Hematopoietic multipotent progenitor cell treated with erythropoietin and hydrocortisone succinate and interleukin-3 and kit ligand, for 15 days (in vitro differentiated cells): Measurements from ENCODE around the gene FKRP.

Source experiments
- DNase-seq: peaks from one replicate; pipeline ENCODE4 v3.0.0-alpha.2; 2015; ENCODE audit warnings: low spot score

FKRP gene

DNA sequence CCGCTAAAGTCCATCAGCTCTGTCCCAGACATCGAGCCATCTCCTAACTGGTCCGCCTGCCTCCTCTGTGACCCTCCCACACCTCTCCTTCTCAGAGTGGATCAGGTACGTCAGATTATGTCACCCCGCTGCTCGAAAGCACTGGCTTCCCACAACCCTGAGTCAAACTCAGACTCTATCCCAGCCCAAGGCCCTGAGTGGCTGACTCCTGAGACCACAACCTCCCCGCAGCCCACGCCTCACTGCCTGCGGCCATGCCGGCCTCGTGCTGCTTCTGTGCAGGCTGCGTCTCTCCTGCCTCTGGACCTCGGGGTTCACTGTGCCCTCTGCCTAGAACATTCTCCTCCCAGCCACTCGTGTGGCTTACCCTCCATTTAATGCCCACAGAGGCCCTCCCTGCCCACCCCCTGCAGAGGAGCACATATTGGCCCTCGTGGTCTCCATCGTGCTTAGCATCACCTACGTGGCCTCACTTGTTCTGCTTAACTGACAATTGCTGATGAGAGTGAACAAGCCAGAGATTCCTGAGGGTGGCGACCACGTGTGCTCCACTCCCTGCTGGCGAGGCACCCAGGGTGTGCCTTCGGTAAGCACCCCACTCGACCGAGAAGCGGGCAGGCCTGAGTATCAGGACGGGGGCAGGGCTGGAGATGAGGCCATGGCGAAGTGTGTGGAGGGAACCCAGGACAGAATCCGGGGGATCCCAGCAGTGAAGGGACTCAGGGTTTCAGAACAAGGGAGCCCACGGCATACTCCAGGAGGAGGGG, 13.5 kb upstream of the FKRP start:
- no peak for DNase-seq

DNA sequence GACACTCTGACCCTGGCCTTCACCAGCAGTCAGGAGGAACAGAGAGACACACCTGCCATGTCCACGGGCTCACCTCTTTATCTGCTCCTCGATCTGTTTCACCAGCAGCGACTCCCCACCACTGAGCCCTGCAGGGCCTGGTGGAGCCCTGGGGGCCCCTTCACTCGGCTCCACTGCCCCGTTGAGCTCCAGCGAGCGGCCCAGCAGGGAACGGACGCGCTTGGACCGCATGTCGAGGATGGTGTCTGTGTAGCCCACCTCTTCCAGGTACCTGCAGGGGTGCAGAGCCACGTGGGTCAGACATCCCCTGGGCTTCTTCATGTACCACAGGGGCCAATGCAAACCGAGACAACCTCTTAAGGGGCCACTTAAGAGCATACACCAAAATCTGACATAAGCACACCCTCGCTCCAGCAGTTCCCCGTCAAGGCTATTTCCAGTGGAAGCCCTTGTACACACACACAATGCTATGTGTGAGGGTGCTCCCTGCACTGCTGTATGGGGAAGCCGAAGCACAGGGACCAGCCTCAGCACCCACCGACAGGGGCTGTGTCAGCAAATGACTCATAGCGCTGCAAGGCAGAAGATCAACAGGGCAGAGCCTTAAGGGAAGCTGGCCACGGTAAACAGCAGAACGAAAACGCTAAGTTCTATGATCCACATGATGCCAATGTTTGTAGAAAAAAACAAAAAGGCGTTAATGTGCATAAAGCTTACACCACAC, 12.7 kb upstream of the FKRP start:
- no peak for DNase-seq

DNA sequence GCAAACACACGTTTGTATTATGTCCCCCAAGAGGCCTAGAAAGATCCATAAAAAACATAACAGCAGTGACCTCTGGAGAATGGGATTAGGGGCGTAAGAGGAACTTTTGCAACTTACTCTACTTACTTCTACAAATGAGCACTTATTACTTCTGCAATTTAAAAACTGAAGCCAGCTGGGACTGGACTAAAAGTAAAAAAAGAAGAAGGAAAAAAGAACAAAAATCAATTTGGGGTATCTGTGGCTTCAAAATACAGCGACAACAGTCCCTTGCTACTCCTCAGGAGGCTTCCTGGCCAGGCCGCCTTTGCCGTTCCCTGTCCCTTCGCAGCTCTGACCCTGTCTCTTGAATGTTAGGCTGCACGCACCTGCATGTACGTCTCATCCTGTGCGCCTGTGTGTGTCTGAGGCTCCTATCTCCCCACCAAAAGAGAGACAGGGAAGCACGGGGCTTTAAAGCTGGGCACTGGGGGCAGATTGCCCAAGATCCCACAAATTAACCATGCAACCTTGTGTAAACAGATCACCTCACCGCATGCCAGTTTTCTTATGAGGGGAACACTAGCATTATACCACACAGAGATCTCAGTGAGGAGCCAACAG, 12.1 kb upstream of the FKRP start:
- no peak for DNase-seq

DNA sequence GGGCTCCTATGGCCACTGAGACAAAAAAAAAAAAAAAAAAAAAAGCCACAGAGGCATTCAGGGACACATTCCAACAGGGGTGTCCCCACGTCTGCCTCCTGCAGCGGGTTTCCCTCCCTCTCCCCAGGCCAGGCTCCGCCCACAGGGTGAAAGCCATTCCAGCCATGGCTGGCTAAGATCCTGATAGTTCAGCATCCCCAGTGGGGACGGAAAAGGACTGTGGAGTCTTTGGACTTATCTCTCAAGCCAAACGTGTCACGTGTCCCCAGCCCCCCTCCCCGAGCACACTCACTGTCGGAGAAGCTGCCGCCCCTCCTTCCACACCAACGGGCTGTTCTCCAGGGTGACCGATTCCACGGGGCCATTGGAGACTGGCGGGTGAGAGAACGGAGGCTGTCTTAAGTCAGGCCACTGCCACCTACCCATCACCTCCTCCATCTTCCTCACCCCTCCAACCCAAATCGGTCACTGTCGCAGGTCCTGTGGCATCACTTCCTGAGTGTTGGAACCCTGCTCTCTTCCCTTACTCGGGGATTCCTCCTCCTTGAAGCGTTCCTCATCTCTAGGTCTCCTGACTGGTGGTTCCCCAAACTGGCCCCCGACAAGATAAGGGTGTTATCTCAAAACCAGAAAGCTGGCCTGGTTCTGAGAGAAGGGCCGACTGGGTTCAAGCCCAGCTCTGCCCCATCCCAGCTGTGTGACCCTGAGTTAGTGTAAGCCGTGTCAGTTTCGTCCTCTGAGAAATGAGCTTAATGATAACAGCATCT, 9.1 kb upstream of the FKRP start:
- DNase-seq = peak; percentile 65

DNA sequence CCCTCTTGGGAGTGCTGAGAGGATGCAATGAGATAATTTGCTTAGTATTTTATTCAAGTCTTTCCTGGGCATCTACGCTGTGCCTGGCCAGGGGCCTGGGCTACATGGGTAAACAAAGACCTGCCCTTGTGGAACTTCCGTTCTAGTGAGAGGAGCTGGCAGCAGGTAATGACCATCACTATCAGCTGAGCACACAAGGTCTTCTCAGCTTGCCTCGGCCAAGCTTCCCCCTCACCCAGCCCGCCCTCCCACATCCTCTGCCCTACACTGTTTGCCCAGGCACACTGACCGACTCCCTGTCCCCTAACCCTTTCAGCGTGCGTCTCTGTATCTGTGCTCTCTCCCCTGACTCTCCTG, 8.6 kb upstream of the FKRP start:
- DNase-seq = no peak

DNA sequence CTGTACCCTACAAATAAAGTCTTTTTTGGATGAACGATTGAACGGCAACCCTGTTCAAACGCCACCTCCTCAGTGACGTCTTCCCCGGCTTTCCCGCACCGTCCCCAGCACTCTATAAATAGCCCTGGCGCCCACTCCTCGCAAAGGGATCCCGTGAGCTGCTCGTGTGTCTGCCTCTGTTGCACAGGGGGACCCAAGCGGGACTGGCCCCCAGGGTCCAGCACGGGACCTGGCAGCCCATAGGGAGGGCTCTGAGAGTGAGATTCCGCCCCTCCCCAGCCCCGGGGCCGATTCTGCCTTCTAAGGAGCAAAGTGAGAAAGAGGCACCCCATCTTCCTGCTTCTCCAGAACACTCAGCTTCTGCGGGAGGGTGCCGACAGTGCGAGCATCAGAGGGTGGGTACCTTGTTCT, 8.1 kb upstream of the FKRP start:
- no peak for DNase-seq

DNA sequence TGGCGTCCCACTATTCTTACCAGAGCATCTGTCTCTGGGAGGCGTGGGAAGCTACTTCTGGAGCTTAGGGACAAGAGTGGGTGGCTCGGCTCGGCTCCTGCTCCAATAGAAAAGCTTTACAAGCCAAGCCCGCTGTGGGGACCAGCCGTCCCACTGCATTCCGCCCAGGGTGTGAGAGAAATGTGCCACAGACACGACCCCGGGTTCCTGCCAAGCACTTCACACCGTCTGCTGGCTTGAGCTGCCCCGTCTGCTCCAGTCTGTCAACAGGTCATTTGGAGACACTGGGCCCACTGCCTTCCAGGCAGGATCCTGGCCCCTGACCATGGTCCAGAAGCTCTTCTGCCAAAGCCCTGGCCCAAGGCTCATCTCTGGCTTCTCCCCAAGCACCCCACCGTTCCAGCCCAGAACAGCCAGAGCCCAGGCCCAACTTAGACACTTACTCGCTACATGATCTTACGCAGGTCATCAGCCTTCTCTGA, 6.5 kb upstream of the FKRP start:
- no peak for DNase-seq

DNA sequence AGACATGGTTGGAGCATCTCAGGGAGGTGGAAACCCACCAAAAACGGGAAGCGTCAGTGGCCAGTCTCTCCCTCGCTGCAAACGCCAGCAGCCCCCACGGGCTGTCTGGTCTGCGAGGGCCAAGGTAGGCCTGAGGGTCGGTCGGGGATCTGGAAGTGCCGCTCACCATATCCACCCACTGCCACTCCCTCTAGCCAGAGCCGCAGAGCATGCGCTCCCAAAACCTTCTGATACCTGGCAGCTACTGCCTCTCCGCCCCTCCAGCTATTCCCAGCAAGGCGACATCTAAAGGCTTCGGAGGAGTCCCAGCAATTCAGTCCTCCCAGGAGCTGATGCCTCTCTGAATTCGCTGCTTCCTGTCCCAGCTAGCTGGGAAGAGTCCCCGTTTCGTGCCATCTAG, 4.4 kb upstream of the FKRP start:
- DNase-seq = no peak

DNA sequence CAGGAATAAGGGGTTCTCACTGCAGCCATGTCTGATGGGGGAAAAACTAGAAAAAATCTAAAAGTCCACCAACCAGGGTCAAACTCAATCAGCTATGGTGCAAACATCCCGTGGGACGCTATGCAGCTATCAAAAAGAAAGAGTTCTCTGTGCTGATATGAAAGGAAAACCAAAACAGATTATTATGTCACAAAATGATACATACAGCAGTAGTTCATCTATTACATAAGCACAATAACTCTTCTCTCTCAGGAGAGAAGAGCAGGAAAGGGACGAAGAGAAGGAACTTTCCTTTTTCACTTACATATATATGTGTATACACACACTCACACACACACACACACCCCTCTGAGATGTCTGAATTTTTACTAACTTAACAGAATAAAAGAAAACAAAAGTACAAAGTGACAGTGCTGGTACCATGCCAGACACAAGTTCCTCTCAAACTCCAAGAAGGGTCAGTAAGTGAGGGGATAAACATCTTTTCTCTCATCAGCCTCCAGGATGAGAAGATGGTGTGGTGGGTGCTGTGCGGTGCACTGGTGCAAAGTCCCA, 2.9 kb upstream of the FKRP start:
- DNase-seq = no peak

DNA sequence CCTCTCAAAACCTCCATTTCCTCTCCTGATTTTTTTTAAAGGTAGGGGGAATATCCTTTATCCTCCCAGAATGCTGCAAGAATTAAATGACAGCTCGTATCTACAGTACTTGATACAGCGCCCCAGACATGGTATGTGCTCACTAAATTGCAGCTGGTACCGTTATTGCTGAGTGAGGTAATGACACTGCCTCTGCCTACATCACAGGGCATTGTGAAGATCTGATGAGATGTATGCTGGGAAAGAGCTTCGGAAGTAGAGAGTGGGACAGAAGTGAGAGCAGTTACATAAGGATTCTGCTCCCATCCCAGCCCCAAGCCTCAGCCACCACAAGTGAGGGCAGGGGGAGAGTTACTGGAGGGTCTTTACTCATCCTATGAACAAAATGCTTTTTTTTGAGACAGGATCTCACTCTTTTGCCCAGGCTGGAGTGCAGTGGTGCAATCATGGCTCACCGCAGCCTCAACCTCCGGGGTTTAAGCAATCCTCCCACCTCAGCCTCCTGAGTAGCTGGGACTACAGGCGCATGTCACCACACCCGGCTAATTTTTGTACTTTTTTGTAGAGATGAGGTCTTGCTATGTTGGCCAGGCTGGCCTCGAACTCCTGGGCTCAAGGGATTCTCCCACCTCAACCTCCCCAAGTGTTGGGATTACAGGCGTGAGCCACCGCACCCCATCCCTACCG, 1.7 kb upstream of the FKRP start:
- no peak for DNase-seq

DNA sequence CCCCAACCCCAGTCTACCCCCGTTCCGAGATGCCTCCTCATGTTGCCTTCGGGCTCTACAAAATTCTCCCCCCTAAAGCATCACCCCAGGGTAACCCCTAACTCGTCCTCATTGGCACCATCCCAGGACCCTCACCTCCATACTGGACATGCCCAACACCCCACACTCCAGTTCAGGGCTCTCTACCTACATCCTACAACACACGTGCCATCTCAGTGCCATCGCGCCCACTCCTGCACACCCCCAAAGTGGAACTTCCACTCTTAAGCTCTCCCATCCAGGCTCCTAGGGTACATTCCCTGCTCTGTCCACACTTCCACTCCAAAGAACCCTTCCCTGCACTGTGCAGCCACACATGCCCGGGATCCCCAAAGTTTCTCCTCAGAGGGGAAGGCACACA, 827 bp upstream of the FKRP start:
- DNase-seq = no peak

DNA sequence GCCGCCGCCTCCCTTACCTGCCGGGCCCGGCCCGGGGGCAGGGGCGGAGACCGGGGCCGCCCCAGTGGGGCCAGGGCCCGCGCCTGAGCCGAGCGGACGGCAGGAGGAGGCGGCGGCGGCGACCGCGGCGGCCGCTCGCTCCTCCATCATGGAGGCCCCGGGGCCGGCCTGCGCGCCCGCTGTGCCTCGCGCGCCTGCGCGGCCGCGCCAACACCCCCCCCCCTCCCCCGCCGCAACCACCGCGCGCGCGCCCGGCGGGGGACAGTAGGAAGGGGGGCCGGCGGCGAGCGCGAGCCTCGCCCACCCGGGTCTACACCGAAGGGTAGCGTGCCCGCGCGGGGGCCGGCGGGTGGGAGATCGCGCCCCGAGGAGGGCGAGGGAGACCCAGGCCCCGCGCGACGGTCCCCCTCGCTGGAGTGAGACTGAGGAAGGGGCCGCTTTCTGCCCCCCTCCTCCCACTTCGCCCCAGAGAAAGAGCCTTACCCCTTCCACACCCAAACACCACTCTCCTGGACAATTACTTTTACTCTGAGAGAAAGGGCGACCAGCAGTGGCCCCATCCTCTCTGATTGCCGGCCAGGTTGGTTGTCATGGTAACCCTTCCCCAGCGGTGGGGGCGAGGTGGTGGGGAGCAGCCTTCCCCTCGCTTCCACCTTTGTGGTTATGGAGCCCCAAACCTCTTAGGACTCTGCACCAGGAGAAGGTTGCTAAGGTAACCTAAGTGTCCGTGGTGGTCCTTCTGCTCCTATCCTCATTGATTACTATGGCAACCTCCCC, 612 bp downstream of the FKRP start, which contains the start of gene STRN4:
TSS of gene STRN4 (minus strand) at position 170 of the 777 bp plus-strand sequence. CDS start at position 150, 20 bp downstream.
- DNase-seq = peak; percentile 69

DNA sequence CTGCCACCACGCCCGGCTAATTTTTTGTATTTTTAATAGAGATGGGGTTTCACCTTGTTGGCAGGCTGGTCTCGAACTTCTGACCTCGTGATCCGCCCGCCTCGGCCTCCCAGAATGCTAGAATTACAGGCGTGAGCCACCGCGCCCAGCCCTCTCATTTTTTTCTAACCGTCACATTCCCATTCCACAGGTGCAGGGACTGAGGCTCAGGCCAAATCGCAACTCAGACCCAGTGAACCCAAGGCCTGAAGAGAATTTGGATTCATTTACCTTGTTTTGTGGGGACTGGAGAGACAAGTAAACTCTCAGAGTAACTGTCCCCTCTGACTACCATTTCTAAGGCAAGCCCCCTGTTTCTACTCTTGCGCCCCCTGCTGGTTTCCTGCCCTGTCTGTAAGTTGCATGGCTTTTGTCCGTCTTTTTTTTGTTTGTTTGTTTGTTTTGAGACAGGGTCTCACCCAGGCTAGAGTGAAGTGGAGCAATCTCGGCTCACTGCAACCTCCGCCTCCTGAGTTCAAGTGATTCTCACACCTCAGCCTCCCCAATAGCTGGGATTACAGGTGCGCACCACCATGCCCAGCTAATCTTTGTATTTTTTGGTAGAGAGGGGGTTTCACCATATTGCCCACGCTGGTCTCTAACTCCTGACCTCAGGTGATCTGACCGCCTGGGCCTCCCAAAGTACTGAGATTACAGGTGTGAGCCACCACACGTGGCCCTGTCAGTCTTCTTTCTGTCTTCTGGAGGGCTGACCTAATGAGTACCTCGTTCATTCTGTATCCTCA, 2.7 kb downstream of the FKRP start:
- peak; percentile 77 for DNase-seq

DNA sequence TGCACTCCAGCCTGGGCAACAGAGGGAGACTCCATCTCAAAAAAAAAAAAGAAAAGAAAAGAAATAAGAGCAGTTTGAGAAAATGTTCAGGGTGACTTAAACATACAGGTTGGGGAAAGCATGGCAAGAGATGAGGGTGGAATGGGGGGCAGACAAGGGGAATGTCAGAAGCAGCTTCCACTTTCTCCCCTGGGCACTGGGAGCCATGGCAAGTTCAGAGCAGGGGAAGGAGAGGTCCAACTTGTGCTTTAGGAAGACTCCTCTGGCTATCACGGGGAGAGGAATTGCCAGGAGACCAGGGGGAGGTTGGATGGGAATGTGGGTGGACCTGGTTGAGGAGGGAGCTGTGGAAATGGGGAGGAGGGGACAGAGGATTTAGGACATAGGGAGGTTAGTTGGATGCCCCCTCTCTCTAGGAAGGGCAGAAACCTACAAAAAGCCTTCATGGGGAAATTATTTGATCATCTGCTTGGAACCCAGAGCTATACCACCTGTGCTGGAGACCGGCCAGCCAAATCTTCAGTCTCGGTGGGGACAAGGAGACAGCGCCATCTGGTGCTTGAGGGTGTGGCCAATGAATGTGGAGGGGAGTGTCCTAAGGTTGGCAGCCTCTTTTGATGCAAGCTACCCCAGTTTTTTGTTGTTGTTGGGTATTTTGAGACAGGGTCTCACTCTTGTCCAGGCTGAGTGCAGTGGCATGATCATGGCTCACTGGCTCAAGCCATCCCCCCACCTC, 7.7 kb downstream of the FKRP start:
- DNase-seq = peak; percentile 76

DNA sequence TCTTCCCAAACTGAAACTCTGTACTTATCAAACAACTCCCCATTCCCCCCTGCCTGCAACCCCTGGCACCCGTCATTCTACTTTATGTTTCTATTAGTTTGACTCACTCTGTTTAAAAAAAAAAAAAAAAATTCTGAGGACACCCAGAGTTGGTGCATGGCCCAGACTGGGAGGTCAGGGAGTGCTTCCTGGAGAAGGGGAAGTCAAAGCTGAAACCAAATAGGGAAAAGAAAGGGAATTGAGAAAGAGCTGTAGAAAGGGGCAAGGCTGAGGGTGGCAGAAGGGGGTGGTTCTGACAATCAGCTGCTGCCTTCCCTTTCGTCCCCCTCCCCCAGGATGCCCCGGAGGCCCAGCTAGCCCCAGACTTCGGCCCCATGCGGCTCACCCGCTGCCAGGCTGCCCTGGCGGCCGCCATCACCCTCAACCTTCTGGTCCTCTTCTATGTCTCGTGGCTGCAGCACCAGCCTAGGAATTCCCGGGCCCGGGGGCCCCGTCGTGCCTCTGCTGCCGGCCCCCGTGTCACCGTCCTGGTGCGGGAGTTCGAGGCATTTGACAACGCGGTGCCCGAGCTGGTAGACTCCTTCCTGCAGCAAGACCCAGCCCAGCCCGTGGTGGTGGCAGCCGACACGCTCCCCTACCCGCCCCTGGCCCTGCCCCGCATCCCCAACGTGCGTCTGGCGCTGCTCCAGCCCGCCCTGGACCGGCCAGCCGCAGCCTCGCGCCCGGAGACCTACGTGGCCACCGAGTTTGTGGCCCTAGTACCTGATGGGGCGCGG, 9.4 kb downstream of the FKRP start:
- DNase-seq = no peak

DNA sequence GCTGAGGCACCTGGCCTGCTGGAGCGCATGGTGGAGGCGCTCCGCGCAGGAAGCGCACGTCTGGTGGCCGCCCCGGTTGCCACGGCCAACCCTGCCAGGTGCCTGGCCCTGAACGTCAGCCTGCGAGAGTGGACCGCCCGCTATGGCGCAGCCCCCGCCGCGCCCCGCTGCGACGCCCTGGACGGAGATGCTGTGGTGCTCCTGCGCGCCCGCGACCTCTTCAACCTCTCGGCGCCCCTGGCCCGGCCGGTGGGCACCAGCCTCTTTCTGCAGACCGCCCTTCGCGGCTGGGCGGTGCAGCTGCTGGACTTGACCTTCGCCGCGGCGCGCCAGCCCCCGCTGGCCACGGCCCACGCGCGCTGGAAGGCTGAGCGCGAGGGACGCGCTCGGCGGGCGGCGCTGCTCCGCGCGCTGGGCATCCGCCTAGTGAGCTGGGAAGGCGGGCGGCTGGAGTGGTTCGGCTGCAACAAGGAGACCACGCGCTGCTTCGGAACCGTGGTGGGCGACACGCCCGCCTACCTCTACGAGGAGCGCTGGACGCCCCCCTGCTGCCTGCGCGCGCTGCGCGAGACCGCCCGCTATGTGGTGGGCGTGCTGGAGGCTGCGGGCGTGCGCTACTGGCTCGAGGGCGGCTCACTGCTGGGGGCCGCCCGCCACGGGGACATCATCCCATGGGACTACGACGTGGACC, 10.1 kb downstream of the FKRP start:
- no peak for DNase-seq

DNA sequence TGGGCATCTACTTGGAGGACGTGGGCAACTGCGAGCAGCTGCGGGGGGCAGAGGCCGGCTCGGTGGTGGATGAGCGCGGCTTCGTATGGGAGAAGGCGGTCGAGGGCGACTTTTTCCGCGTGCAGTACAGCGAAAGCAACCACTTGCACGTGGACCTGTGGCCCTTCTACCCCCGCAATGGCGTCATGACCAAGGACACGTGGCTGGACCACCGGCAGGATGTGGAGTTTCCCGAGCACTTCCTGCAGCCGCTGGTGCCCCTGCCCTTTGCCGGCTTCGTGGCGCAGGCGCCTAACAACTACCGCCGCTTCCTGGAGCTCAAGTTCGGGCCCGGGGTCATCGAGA, 10.7 kb downstream of the FKRP start:
- no peak for DNase-seq

DNA sequence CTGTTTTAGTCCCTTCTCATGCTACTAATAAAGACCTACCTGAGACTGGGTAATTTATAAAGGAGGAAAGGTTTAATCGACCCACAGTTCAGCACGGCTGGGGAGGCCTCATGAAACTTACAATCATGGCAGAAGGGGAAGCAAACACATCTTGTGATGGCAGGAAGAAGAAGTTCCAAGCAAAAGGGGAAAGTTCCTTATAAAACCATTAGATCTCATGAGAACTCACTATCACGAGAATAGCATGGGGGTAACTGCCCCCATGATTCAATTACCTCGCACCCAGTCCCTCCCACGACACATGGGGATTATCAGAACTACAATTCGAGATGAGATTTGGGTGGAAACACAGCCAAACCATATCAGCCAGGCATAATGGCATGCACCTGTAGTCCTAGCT, 13.3 kb downstream of the FKRP start:
- no peak for DNase-seq
